Ishikawa (cell line): ENCODE results near the gene ST3GAL5.

Experiments used
- CEBPB ChIP-seq: IDR thresholded peaks from 2 replicates; pipeline ENCODE4 v1.6.1; 2012
- CREB1 ChIP-seq: IDR thresholded peaks from 2 replicates; pipeline ENCODE4 v1.6.1; 2012; ENCODE audit warnings: low read depth
- EGR1 ChIP-seq: IDR thresholded peaks from 2 replicates; pipeline ENCODE4 v1.6.1; 2012
- EP300 ChIP-seq: IDR thresholded peaks from 2 replicates; pipeline ENCODE4 v1.6.1; 2012; ENCODE audit warnings: borderline replicate concordance
- FOXM1 ChIP-seq: IDR thresholded peaks from 2 replicates; pipeline ENCODE4 v1.6.1; 2012; ENCODE audit warnings: low read depth, borderline replicate concordance
- MAX ChIP-seq: IDR thresholded peaks from 2 replicates; pipeline ENCODE4 v1.6.1; 2012
- NFIC ChIP-seq: IDR thresholded peaks from 2 replicates; pipeline ENCODE4 v1.6.1; 2012
- RAD21 ChIP-seq: IDR thresholded peaks from 2 replicates; pipeline ENCODE4 v1.6.1; 2012; ENCODE audit warnings: low read depth
- REST ChIP-seq: IDR thresholded peaks from 2 replicates; pipeline ENCODE4 v1.6.1; 2012; ENCODE audit warnings: low read depth, mild to moderate bottlenecking
- TAF1 ChIP-seq: IDR thresholded peaks from 2 replicates; pipeline ENCODE4 v1.6.1; 2012; ENCODE audit warnings: low read depth, mild to moderate bottlenecking
- TCF12 ChIP-seq: IDR thresholded peaks from 2 replicates; pipeline ENCODE4 v1.6.1; 2012; ENCODE audit warnings: low read depth
- TEAD4 ChIP-seq: IDR thresholded peaks from 2 replicates; pipeline ENCODE4 v1.6.1; 2012
- USF1 ChIP-seq: IDR thresholded peaks from 2 replicates; pipeline ENCODE4 v1.6.1; 2012
- YY1 ChIP-seq: IDR thresholded peaks from 2 replicates; pipeline ENCODE4 v1.6.1; 2012; ENCODE audit warnings: low read depth
- ZBTB7A ChIP-seq: IDR thresholded peaks from 2 replicates; pipeline ENCODE4 v1.6.1; 2012; ENCODE audit warnings: low read depth

The ST3GAL5 gene

GRCh38 chr2:85887566-85888019 lies 1.2 kb downstream of the ST3GAL5 start:
- TF ChIP-seq EP300: no peak
- TF ChIP-seq CREB1: no peak
- TF ChIP-seq ZBTB7A: no peak
- TF ChIP-seq NFIC: no peak

GRCh38 chr2:85886590-85886989 lies 2.2 kb downstream of the ST3GAL5 start:
- TF ChIP-seq FOXM1 (no peak), TAF1 (no peak), RAD21 (no peak), YY1 (no peak), MAX (no peak), EP300 (no peak), USF1 (no peak), ZBTB7A (no peak), TEAD4 (no peak)

- TF ChIP-seq TAF1 (no peak), ZBTB7A (no peak), CREB1 (no peak), RAD21 (no peak), YY1 (no peak), NFIC (no peak), FOXM1 (no peak), TEAD4 (no peak), MAX (no peak), USF1 (no peak), REST (no peak), EGR1 (no peak), TCF12 (no peak), CEBPB (no peak), EP300 (no peak)
Measured at GRCh38 chr2:85886141-85886540, 2.6 kb downstream of the ST3GAL5 start.

- TF ChIP-seq USF1 (no peak), CREB1 (no peak), EP300 (no peak), MAX (no peak), TCF12 (no peak), TAF1 (no peak)
Measured at GRCh38 chr2:85878719-85879370, 9.9 kb downstream of the ST3GAL5 start.

- no peak for TF ChIP-seq FOXM1
- TF ChIP-seq RAD21: no peak
- TF ChIP-seq TCF12: no peak
- TF ChIP-seq USF1: no peak
- no peak for TF ChIP-seq EP300
- TF ChIP-seq NFIC: no peak
- TF ChIP-seq MAX: no peak
- no peak for TF ChIP-seq CEBPB
- no peak for TF ChIP-seq CREB1
- TF ChIP-seq YY1: no peak
- TF ChIP-seq REST: no peak
- TF ChIP-seq TEAD4: no peak
- TF ChIP-seq ZBTB7A: no peak
- no peak for TF ChIP-seq EGR1
- no peak for TF ChIP-seq TAF1
Measured at GRCh38 chr2:85875350-85876050, 13.3 kb downstream of the ST3GAL5 start.
